H1 (cell line): Measurements from ENCODE around the gene ZBTB44. TPM values are rescaled to one million over a fixed set of nuclear protein-coding genes. Genes with fewer than 3 reads are reported as not detected.

ENCODE experiments used
- CTCF ChIA-PET: fragments of 300-600 bp; sonication (Branson Sonifier 250); formaldehyde crosslinking; loops from one replicate; lab custom pipeline; 2021; ENCODE audit not compliant: partially characterized antibody; lab: Charles Lee
- POLR2A ChIA-PET: fragments of 300-600 bp; sonication (Branson Sonifier 250); formaldehyde crosslinking; loops from one replicate; lab custom pipeline; 2021; ENCODE audit warnings: inconsistent platforms; ENCODE audit not compliant: partially characterized antibody; lab: Charles Lee
- DNase-seq, 2 experiments: peaks; one replicate each; pipeline versions ENCODE4 v3.0.0 to v3.0.0-alpha.2; 2010 to 2022; ENCODE audit warnings: low spot score in 2 of 2, low read depth in 1 of 2, mixed read lengths in 1 of 2
- FAIRE-seq: peaks from 2 replicates; lab custom pipeline; 2011; peaks lifted over from hg19 to GRCh38; lab: Jason Lieb, UNC
- H2AFZ ChIP-seq: 2 replicates; pipeline ENCODE4 v1.8.1; 2012; ENCODE audit warnings: low read length, inconsistent platforms
- H2AK5ac ChIP-seq: 2 replicates; pipeline ENCODE4 v1.6.1; 2013; ENCODE audit warnings: low read depth, low read length
- H2BK120ac ChIP-seq: replicated peaks from 2 replicates; pipeline ENCODE3; 2013; ENCODE audit warnings: low read depth, low read length, inconsistent platforms
- H2BK12ac ChIP-seq: 2 replicates; pipeline ENCODE4 v1.6.1; 2013; ENCODE audit warnings: low read depth, low read length
- H2BK15ac ChIP-seq: 2 replicates; pipeline ENCODE4 v1.6.1; 2013; ENCODE audit warnings: low read length
- H2BK20ac ChIP-seq: 2 replicates; pipeline ENCODE4 v1.6.1; 2013; ENCODE audit warnings: low read length
- H2BK5ac ChIP-seq: 2 replicates; pipeline ENCODE4 v1.6.1; 2013; ENCODE audit warnings: low read depth, low read length
- H3K14ac ChIP-seq: 2 replicates; pipeline ENCODE4 v1.6.1; 2013; ENCODE audit warnings: inconsistent platforms; ENCODE audit not compliant: insufficient read length
- H3K18ac ChIP-seq: 2 replicates; pipeline ENCODE4 v1.6.1; 2013; ENCODE audit warnings: low read length; ENCODE audit errors: extremely low read depth
- H3K23ac ChIP-seq: 2 replicates; pipeline ENCODE4 v1.6.1; 2013; ENCODE audit warnings: inconsistent platforms; ENCODE audit not compliant: insufficient read length
- H3K23me2 ChIP-seq: 2 replicates; pipeline ENCODE4 v1.6.1; 2013; ENCODE audit warnings: low read depth, low read length
- H3K27ac ChIP-seq: 2 replicates; pipeline ENCODE4 v1.6.1; 2011; ENCODE audit warnings: low read depth, low read length, inconsistent platforms
- H3K27me3 ChIP-seq, 4 experiments: replicated peaks in 1 of 4; 1 replicate in 1 of 4; 2 replicates in 3 of 4; pipeline versions ENCODE4 v1.6.1 to v1.8.1; 2011 to 2013; ENCODE audit warnings: low read length in 3 of 4, mild to moderate bottlenecking in 3 of 4, inconsistent platforms in 2 of 4, mixed read lengths in 2 of 4, moderate library complexity in 1 of 4; ENCODE audit not compliant: control insufficient read depth in 3 of 4, insufficient read depth in 3 of 4; ENCODE audit errors: extremely low read depth in 1 of 4
- H3K36me3 ChIP-seq, 4 experiments: 2 replicates each; pipeline versions ENCODE4 v1.6.1 to v1.8.1; 2011 to 2013; ENCODE audit warnings: mild to moderate bottlenecking in 4 of 4, low read length in 3 of 4, moderate library complexity in 2 of 4, control low read depth in 1 of 4, inconsistent platforms in 1 of 4; ENCODE audit not compliant: insufficient read depth in 4 of 4, control insufficient read depth in 2 of 4
- H3K4ac ChIP-seq: replicated peaks from 2 replicates; pipeline ENCODE3; 2013; ENCODE audit warnings: low read length, low read depth, mixed read lengths, inconsistent platforms; ENCODE audit not compliant: insufficient read length
- H3K4me1 ChIP-seq, 4 experiments: replicated peaks in 1 of 4; 1 replicate in 1 of 4; 2 replicates in 3 of 4; pipeline versions ENCODE4 v1.6.1 to v1.8.1; 2011 to 2013; ENCODE audit warnings: low read length in 3 of 4, inconsistent platforms in 2 of 4, mixed read lengths in 1 of 4; ENCODE audit not compliant: insufficient read depth in 4 of 4, control insufficient read depth in 3 of 4
- H3K4me2 ChIP-seq, 2 experiments: 2 replicates each; pipeline versions ENCODE4 v1.6.1 to v1.8.1; 2011 to 2013; ENCODE audit warnings: low read depth in 2 of 2, low read length in 2 of 2, control low read depth in 1 of 2, inconsistent platforms in 1 of 2, mild to moderate bottlenecking in 1 of 2; ENCODE audit not compliant: insufficient read depth in 1 of 2
- H3K4me3 ChIP-seq, 4 experiments: fragments of 200-600, 300-600 bp in 1 of 4; sonication (generic), shearing (Covaris generic), sonication (Bioruptor Twin) in 1 of 4; 2 replicates each; pipeline versions ENCODE4 v1.5.1 to v1.8.1; 2011 to 2016; ENCODE audit warnings: low read length in 4 of 4, low read depth in 3 of 4, control low read depth in 2 of 4, inconsistent platforms in 2 of 4, mild to moderate bottlenecking in 2 of 4, mixed read lengths in 1 of 4, moderate library complexity in 1 of 4; ENCODE audit not compliant: insufficient read depth in 2 of 4; ENCODE audit errors: extremely low read depth in 1 of 4
- H3K56ac ChIP-seq: replicated peaks from 2 replicates; pipeline ENCODE3; 2013; ENCODE audit warnings: low read depth, mild to moderate bottlenecking, mixed read lengths, low read length, inconsistent platforms; ENCODE audit not compliant: insufficient read length
- H3K79me1 ChIP-seq: 2 replicates; pipeline ENCODE4 v1.6.1; 2013; ENCODE audit warnings: low read depth, low read length, control low read depth
- H3K79me2 ChIP-seq, 2 experiments: 2 replicates each; pipeline versions ENCODE4 v1.6.1 to v1.8.1; 2012 to 2013; ENCODE audit warnings: low read length in 2 of 2, mild to moderate bottlenecking in 2 of 2, inconsistent platforms in 1 of 2; ENCODE audit not compliant: insufficient read depth in 2 of 2, control insufficient read depth in 1 of 2
- H3K9ac ChIP-seq, 4 experiments: replicated peaks in 1 of 4; 1 replicate in 1 of 4; 2 replicates in 3 of 4; pipeline versions ENCODE4 v1.6.1 to v1.8.1; 2011 to 2013; ENCODE audit warnings: low read depth in 3 of 4, low read length in 3 of 4, control low read depth in 2 of 4, mild to moderate bottlenecking in 2 of 4, moderate library complexity in 2 of 4, inconsistent platforms in 1 of 4; ENCODE audit errors: extremely low read depth in 1 of 4
- H3K9me3 ChIP-seq, 2 experiments: 2 replicates each; pipeline versions ENCODE4 v1.6.1 to v1.8.1; 2012 to 2013; ENCODE audit warnings: mild to moderate bottlenecking in 2 of 2, moderate library complexity in 2 of 2, control low read depth in 1 of 2, inconsistent platforms in 1 of 2, low read depth in 1 of 2, low read length in 1 of 2, mixed read lengths in 1 of 2; ENCODE audit not compliant: insufficient read depth in 2 of 2
- H4K20me1 ChIP-seq, 2 experiments: replicated peaks in 1 of 2; 2 replicates each; pipeline versions ENCODE3 to v1.8.1; 2011 to 2013; ENCODE audit warnings: inconsistent platforms in 2 of 2, low read length in 2 of 2, mild to moderate bottlenecking in 1 of 2; ENCODE audit not compliant: insufficient read depth in 2 of 2, control insufficient read depth in 1 of 2
- H4K5ac ChIP-seq: 2 replicates; pipeline ENCODE4 v1.6.1; 2013; ENCODE audit warnings: low read length, low read depth, mixed read lengths, inconsistent platforms; ENCODE audit not compliant: insufficient read length
- H4K8ac ChIP-seq: 2 replicates; pipeline ENCODE4 v1.8.0; 2013; ENCODE audit warnings: mild to moderate bottlenecking, moderate library complexity, low read length, inconsistent platforms; ENCODE audit not compliant: insufficient read depth; ENCODE audit errors: extremely low read depth
- H4K91ac ChIP-seq: replicated peaks from 2 replicates; pipeline ENCODE3; 2013; ENCODE audit warnings: low read length, mixed read lengths, inconsistent platforms; ENCODE audit not compliant: insufficient read length
- ASH2L ChIP-seq: fragments of 200-600, 300-600 bp; sonication (generic); IDR thresholded peaks from one replicate; pipeline ENCODE4 v1.7.1; 2017; ENCODE audit warnings: low read length
- CEBPB ChIP-seq: IDR thresholded peaks from 2 replicates; pipeline ENCODE4 v1.6.1; 2012; ENCODE audit warnings: low read depth, low read length
- CHD1 ChIP-seq: IDR thresholded peaks from 2 replicates; pipeline ENCODE4 v1.6.1; 2012; ENCODE audit warnings: low read depth, low read length, improper control_type of control experiment
- CHD2 ChIP-seq: IDR thresholded peaks from 2 replicates; pipeline ENCODE4 v1.6.1; 2012; ENCODE audit warnings: low read length, improper control_type of control experiment
- KDM4A ChIP-seq: IDR thresholded peaks from one replicate; pipeline ENCODE4 v1.7.1; 2012; ENCODE audit warnings: low read depth, mild to moderate bottlenecking, moderate library complexity, low read length, inconsistent platforms; ENCODE audit not compliant: severe bottlenecking
- MAX ChIP-seq: IDR thresholded peaks from 2 replicates; pipeline ENCODE4 v1.6.1; 2012; ENCODE audit warnings: inconsistent platforms
- PHF8 ChIP-seq: fragments of 200-600 bp; sonication (generic); conservative IDR thresholded peaks from 2 replicates; pipeline ENCODE4 v1.7.1; 2012; ENCODE audit warnings: low read depth, mild to moderate bottlenecking, inconsistent platforms, low read length, moderate library complexity
- POLR2A ChIP-seq, 2 experiments: IDR thresholded peaks; 1 replicate in 1 of 2; 2 replicates in 1 of 2; pipeline ENCODE4 v1.6.1; 2011; ENCODE audit warnings: low read depth in 2 of 2, low read length in 2 of 2, mild to moderate bottlenecking in 2 of 2; ENCODE audit errors: control extremely low read depth in 1 of 2
- POLR2AphosphoS5 ChIP-seq: IDR thresholded peaks from 2 replicates; pipeline ENCODE4 v1.6.1; 2011; ENCODE audit warnings: low read depth, low read length
- RXRA ChIP-seq: IDR thresholded peaks from 2 replicates; pipeline ENCODE4 v1.6.1; 2011; ENCODE audit warnings: low read depth, mild to moderate bottlenecking, low read length, moderate library complexity; ENCODE audit not compliant: insufficient read depth
- TAF1 ChIP-seq: IDR thresholded peaks from 2 replicates; pipeline ENCODE4 v1.6.1; 2011; ENCODE audit warnings: mild to moderate bottlenecking, low read depth, low read length
- WGBS, 2 experiments: shearing (Covaris generic) in 1 of 2; methylation state at CpG; one replicate each; pipeline versions ENCODE4 v1.1.6 to v1.1.7; 2013 to 2015; ENCODE audit warnings: low lambda C conversion rate in 2 of 2, mixed read lengths in 2 of 2, inconsistent platforms in 1 of 2, low coverage in 1 of 2, missing lambda C conversion rate in 1 of 2; ENCODE audit not compliant: insufficient replicate concordance in 2 of 2, insufficient coverage in 1 of 2, insufficient read length in 1 of 2; ENCODE audit errors: extremely low coverage in 1 of 2, missing lambda C conversion rate in 1 of 2; 5-methylcytosine and 5-hydroxymethylcytosine counted together
- long read RNA-seq, 2 experiments: library from RNA in 1 of 2; library from capped mRNA in 1 of 2; stranded (forward); transcript quantifications; one replicate each; pipeline ENCODE4 v2.0.0, GENCODE V29; 2021; ENCODE audit warnings: inconsistent platforms in 1 of 2
- polyA minus RNA-seq, 3 experiments: library from RNA; depleted of rRNA, polyadenylated mRNA; stranded (reverse); fragments of >200 nt; gene quantifications; 1 replicate in 2 of 3; 2 replicates in 1 of 3; pipeline ENCODE4 v1.2.3, GENCODE V29; 2011
- polyA plus RNA-seq, 7 experiments: library from polyadenylated mRNA; depleted of rRNA in 3 of 7; stranded (reverse) in 5 of 7; unstranded in 2 of 7; fragments of >200 nt in 5 of 7; fragments of 200-250 nt in 2 of 7; gene quantifications; 1 replicate in 5 of 7; 2 replicates in 1 of 7; 4 replicates in 1 of 7; pipeline versions ENCODE4 v1.2.1 to v1.2.3, GENCODE V29; 2011 to 2013; ENCODE audit warnings: missing spikeins in 2 of 7, mixed read lengths in 2 of 7
- total RNA-seq: library from RNA; stranded (reverse); fragmentation: NEBNext Ultra II Directional; extraction: Animal tissue kit (Norgen Biotek cat#: 25700); gene quantifications from 2 replicates; pipeline ENCODE4 v1.2.1, GENCODE V29; 2021

Gene ZBTB44
- 146 and 158 TPM in 2 replicates for total RNA-seq
- polyA plus RNA-seq (2011; rRNA removed), result 32.8 and 37.2 TPM in 2 replicates
- polyA plus RNA-seq (2011; cell fraction: cytosol; rRNA removed), result 45.3 TPM
- polyA plus RNA-seq (2011; cell fraction: nucleus; rRNA removed), result 86.1 TPM
- polyA plus RNA-seq (2012, experiment 1 of 2), result 35.6 to 70.6 TPM (median 53.9 TPM) in 4 replicates
- 8.2 TPM for polyA plus RNA-seq (2012, experiment 2 of 2)
- polyA plus RNA-seq (2013, experiment 1 of 2), result 64.8 TPM
- 64.3 TPM for polyA plus RNA-seq (2013, experiment 2 of 2)
- 263 and 353 TPM in 2 replicates for polyA minus RNA-seq (2011; rRNA and poly(A)+ RNA removed)
- 123 TPM for polyA minus RNA-seq (2011; cell fraction: cytosol; rRNA and poly(A)+ RNA removed)
- 333 TPM for polyA minus RNA-seq (2011; cell fraction: nucleus; rRNA and poly(A)+ RNA removed)
- long read RNA-seq, experiment 1, full-length matches to known transcripts, result 5 of 98 reads
- long read RNA-seq, experiment 1, partial matches to known transcripts, result 13 of 98 reads
- long read RNA-seq, experiment 1, other reads (novel, unspliced or antisense), result 80 of 98 reads
- long read RNA-seq, experiment 2, partial matches to known transcripts, result 1 of 17 reads
- long read RNA-seq, experiment 2, other reads (novel, unspliced or antisense), result 16 of 17 reads

- TF ChIP-seq TAF1, result peak; percentile 73
- peak; percentile 39 to 87 for TF ChIP-seq POLR2A (IDR thresholded peaks at IDR 0.05; ENCODE audit: control extremely low read depth in 1 of 2, low read depth in 2 of 2, low read length in 2 of 2)
- TF ChIP-seq CHD1, result no peak
- peak; percentile 96 for TF ChIP-seq CEBPB
- no peak for TF ChIP-seq MAX
- no peak for TF ChIP-seq CHD2
- peak; percentile 84 for TF ChIP-seq POLR2AphosphoS5
- peak; percentile 17 for TF ChIP-seq KDM4A
- no peak; the same call in 1 of the 2 replicates for TF ChIP-seq PHF8
- TF ChIP-seq ASH2L, result peak; percentile 40
- TF ChIP-seq RXRA, result no peak
- TF ChIP-seq, all 59 proteins: peak for 6
- H3K18ac ChIP-seq, result peak within 1 kb of the TSS; percentile 95
- no peaks in the 10 kb centered on the region for H3K79me1 ChIP-seq
- H4K5ac ChIP-seq, result peak within 1 kb of the TSS; percentile 95
- H3K4me1 ChIP-seq, result peaks cover 6 to 18% (median 12%) of the 10 kb centered on the region in 4 experiments
- H3K9me3 ChIP-seq, result no peaks in the 10 kb centered on the region
- FAIRE-seq, result no peak
- CTCF ChIA-PET, result interaction anchor here (0.7 kb wide), 1 partner anchor 24 kb away, joined by 3 read pairs; no protein-coding TSS in a partner anchor
- peaks cover 10 to 42% of the 10 kb centered on the region in 2 experiments for H3K79me2 ChIP-seq
- H3K27me3 ChIP-seq, result no peaks in the 10 kb centered on the region
- peak within 1 kb of the TSS; percentile 73 to 84 (median 76) for H3K4me3 ChIP-seq
- H3K23ac ChIP-seq, result no peak within 1 kb of the TSS
- no peaks in the 10 kb centered on the region for H4K20me1 ChIP-seq
- peak within 1 kb of the TSS; percentile 28; the same call in 1 of the 2 replicates for H2BK20ac ChIP-seq
- peak within 1 kb of the TSS; percentile 99 for H4K91ac ChIP-seq
- DNase-seq, result peak in 1 of 2 experiments; percentile 89
- peak within 1 kb of the TSS; percentile 86; the same call in 1 of the 2 replicates for H2BK12ac ChIP-seq
- peak within 1 kb of the TSS; percentile 83 for H3K56ac ChIP-seq
- 0 out of 2 replicates have a peak within 1 kb of the TSS, but pooled peaks have one; percentile 93 for H2AFZ ChIP-seq
- no peak within 1 kb of the TSS for H3K14ac ChIP-seq
- H3K9ac ChIP-seq, result peak within 1 kb of the TSS; percentile 63 to 88 (median 76)
- H3K23me2 ChIP-seq, result peaks cover 7% of the 10 kb centered on the region
- H3K4ac ChIP-seq, result peak within 1 kb of the TSS; percentile 98
- POLR2A ChIA-PET, result no interaction called here
- peak within 1 kb of the TSS; percentile 63; the same call in 1 of the 2 replicates for H3K27ac ChIP-seq
- peak within 1 kb of the TSS; percentile 95 for H2BK5ac ChIP-seq
- 16% methylated on average over 8 of the region's 42 CpGs; no CpG with 5 or more reads in 1 of the 2 experiments for WGBS, 2 experiments
- peak within 1 kb of the TSS; percentile 92 for H4K8ac ChIP-seq
- peak within 1 kb of the TSS; percentile 88 for H2AK5ac ChIP-seq
- H2BK120ac ChIP-seq, result peak within 1 kb of the TSS; percentile 60
- peak within 1 kb of the TSS; percentile 34; the same call in 1 of the 2 replicates for H2BK15ac ChIP-seq
- H3K36me3 ChIP-seq, result no peaks in the 10 kb centered on the region; a peak in 1 of 8 replicates
- peak within 1 kb of the TSS; percentile 86 to 98 for H3K4me2 ChIP-seq
These were observed at the start of gene ZBTB44 for GRCh38 chr11:130314750-130315285. ZBTB44 (minus strand) TSS chr11:130314917; CDS start chr11:130261873, 53,044 bp downstream.
